HL-60 (cell line): Measurements from ENCODE around the gene CRNKL1.

Source experiments
- GABPA ChIP-seq: IDR thresholded peaks from 2 replicates; pipeline ENCODE4 v1.6.1; 2012; ENCODE audit warnings: low read depth
- POLR2AphosphoS5 ChIP-seq: IDR thresholded peaks from 2 replicates; pipeline ENCODE4 v1.6.1; 2012; ENCODE audit warnings: low read depth
- TF ChIP-seq, protein P1 (sequence below): IDR thresholded peaks from one replicate; pipeline ENCODE4 v1.5.1; 2011; ENCODE audit warnings: low read length, control low read depth, inconsistent platforms; ENCODE audit not compliant: insufficient read depth

DNA sequence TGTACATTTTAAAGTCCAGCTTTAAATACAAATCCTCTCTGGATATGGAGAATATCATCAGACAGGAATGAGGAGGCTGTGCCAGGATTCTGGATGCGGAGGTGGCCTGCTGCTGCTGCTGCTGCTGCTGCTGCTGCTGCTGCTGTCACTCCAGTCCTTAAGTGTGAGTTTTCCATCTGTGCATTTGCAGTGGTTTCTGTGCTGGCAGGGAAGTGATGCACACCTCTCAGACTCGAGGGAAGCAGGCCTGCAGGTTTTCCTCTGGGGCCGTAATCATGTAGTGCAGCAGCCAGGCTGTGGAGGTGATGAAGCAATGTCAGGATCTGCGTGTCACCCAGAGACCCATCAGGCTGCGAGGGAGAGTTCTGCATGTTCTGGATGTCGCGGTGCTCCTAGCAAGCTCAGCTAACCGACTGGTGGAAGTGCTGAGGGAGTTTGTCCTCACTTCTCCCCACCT lies 32.1 kb upstream of the CRNKL1 start:
- TF ChIP-seq POLR2AphosphoS5 (no peak), GABPA (no peak)
- TF ChIP-seq, protein P1, sequence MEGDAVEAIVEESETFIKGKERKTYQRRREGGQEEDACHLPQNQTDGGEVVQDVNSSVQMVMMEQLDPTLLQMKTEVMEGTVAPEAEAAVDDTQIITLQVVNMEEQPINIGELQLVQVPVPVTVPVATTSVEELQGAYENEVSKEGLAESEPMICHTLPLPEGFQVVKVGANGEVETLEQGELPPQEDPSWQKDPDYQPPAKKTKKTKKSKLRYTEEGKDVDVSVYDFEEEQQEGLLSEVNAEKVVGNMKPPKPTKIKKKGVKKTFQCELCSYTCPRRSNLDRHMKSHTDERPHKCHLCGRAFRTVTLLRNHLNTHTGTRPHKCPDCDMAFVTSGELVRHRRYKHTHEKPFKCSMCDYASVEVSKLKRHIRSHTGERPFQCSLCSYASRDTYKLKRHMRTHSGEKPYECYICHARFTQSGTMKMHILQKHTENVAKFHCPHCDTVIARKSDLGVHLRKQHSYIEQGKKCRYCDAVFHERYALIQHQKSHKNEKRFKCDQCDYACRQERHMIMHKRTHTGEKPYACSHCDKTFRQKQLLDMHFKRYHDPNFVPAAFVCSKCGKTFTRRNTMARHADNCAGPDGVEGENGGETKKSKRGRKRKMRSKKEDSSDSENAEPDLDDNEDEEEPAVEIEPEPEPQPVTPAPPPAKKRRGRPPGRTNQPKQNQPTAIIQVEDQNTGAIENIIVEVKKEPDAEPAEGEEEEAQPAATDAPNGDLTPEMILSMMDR = no peak
